Body of pancreas (tissue), 4 donors: ENCODE measurements around the gene ITIH3. TPM values are rescaled to one million over a fixed set of nuclear protein-coding genes. Genes with fewer than 3 reads are reported as not detected.

Experiments used
- ATAC-seq: fragments of 150-250 bp; one replicate; pipeline ENCODE4 v1.9.1; 2016
- DNase-seq, 4 donors: peaks; one replicate each; pipeline ENCODE4 v3.0.0-alpha.2; 2019
- H3K27ac ChIP-seq, 4 donors: fragments of 200-600 bp; sonication (generic); 1 replicate in 3 of 4; 2 replicates in 1 of 4; pipeline versions ENCODE4 v1.5.1 to v1.6.1; 2016 to 2019; ENCODE audit warnings: mild to moderate bottlenecking in 1 of 4, mixed read lengths in 1 of 4, moderate library complexity in 1 of 4
- H3K27me3 ChIP-seq, 2 donors: fragments of 200-600 bp; sonication (generic); one replicate each; pipeline ENCODE4 v1.6.0; 2016; ENCODE audit warnings: mild to moderate bottlenecking in 1 of 2
- H3K36me3 ChIP-seq, 2 donors: fragments of 200-600 bp; sonication (generic); replicated peaks in 1 of 2; 2 replicates each; pipeline ENCODE4 v1.5.1; 2016; ENCODE audit warnings: low read depth in 2 of 2; ENCODE audit not compliant: insufficient read depth in 1 of 2
- H3K4me1 ChIP-seq: fragments of 200-600 bp; sonication (generic); one replicate; pipeline ENCODE4 v1.6.0; 2016
- H3K4me3 ChIP-seq, 2 donors: fragments of 200-600 bp; sonication (generic); 1 replicate in 1 of 2; 2 replicates in 1 of 2; pipeline ENCODE4 v1.5.1; 2016 to 2019
- H3K9me3 ChIP-seq, 3 donors: fragments of 200-600 bp; sonication (generic); 1 replicate in 2 of 3; 2 replicates in 1 of 3; pipeline ENCODE4 v1.5.1; 2016
- CTCF ChIP-seq, 7 experiments: fragments of 450-650 bp in 4 of 7; fragments of 200-600 bp in 3 of 7; sonication (generic) in 3 of 7; IDR thresholded peaks; one replicate each; pipeline ENCODE4 v1.5.1; 2016 to 2019; ENCODE audit warnings: antibody characterized with exemption in 7 of 7
- POLR2A ChIP-seq, 3 donors: fragments of 450-650 bp; IDR thresholded peaks; one replicate each; pipeline ENCODE4 v1.6.1; 2016; ENCODE audit warnings: antibody characterized with exemption in 3 of 3, mild to moderate bottlenecking in 2 of 3
- WGBS, 2 donors: methylation state at CpG; one replicate each; pipeline ENCODE4 v1.1.5; 2017; 5-methylcytosine and 5-hydroxymethylcytosine counted together
- intact Hi-C: fragments of 100-400 bp; cut with DNase I; formaldehyde crosslinking; loops from one replicate; pipeline ENCODE4 v1.15.1; 2023
- total RNA-seq, 2 donors: library from RNA; depleted of rRNA; stranded (reverse); fragments of >200 nt; gene quantifications; one replicate each; pipeline ENCODE4 v1.1.0, GENCODE V29; 2016

Gene ITIH3
- total RNA-seq, 2 donors from 2014 or later = 1.6 TPM; not detected in 1

DNA sequence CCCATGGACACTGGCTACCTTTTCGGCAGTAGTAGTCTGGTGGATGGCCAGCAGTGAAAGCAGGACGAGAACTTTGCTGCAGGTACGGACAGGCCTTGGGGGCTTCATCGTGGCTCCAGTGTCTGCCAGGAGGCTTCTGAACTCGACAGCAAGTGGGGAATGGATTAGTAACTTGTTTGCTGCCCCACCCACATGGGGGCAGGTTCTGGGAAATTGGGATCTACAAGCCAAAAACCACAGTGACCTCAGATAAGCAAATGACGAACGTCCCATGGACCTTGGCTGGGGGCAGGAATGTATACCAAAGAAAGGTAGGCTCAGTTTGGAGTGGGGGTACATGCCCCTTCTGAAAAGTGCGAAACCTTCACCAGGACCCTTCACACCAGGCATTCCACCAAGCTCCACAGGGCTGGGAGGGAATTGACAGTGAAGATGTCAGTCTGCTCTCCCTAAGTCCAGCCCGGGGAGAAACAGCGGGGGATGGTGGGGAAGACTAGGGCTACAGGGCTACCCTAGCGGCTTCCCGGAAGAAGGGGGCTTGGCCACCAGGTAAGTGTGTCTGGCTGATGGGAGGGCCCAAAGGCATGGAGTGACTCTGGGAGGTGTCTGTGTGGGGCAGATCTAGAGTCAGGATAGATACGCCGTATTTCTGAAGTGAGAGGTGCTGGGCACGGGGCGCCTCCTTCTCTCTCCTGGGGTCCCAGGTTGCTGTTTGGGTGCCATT, 36.1 kb downstream of the ITIH3 start, which contains the start of gene ITIH4:
TSS of gene ITIH4 (minus strand) at position 138 of the 724 bp plus-strand sequence. CDS start at position 108, 30 bp downstream.
- Histone ChIP-seq H3K36me3 (no peaks in the 10 kb centered on the region), H3K4me1 (peaks cover 49% of the 10 kb centered on the region), H3K27ac (peak within 1 kb of the TSS in 3 of 4 donors; percentile 16 to 46 (median 43)), H3K27me3 (no peaks in the 10 kb centered on the region), H3K4me3 (no peak within 1 kb of the TSS), H3K9me3 (no peaks in the 10 kb centered on the region)
- intact Hi-C loops = no loop called here
- DNase-seq = peak; percentile 37 to 66 (median 58)
- 67 to 79% methylated on average over 13 to 16 of the region's 16 CpGs for WGBS, 2 donors
- TF ChIP-seq CTCF (IDR thresholded peaks at IDR 0.05) (no peak), POLR2A (IDR thresholded peaks at IDR 0.05) (peak in 2 of 3 donors; percentile 31 to 49)
- peak; percentile 40 for ATAC-seq

DNA sequence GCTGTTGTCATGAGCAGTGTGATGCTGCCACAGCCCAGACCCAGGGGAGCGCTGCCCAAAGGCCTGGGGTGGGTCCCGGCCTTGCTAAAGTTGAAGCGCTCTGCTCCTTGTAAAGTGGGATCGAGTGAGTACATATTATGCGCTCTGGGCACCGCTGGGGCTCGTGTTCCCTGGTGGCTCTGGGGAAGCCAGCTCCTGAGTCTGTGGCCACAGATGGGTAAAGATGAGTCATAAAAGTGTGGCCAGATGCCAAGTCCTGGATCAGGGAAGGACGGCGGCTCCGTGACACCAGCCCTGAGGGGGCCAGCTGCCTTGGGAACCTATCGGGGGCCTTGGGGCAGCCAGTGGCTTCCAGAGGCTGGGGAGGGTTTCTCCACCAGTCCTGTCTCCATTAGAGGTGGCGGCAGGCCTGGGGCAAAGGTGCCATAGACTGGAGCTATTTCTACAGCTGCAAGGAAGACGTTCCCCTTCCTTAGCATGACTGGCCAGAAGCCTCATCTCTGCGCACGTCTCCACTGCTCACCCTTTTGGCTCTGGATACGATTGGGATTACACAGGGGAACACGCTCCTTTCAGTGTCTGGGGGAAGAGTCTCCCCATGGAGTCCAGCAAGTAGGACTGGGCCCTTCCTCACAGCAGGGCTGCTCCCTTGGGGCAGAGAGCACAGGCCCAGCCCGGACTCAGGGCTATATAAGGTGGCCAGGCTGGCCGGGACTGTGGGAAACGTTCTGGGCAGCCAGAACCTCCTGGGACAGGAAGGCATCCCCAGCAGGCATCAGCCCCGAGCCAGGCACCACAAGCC, 37.1 kb downstream of the ITIH3 start:
- peak; percentile 42 to 74 (median 53) for DNase-seq
- Histone ChIP-seq H3K36me3 (no peaks in the 10 kb centered on the region), H3K9me3 (no peaks in the 10 kb centered on the region), H3K4me1 (peaks cover 49% of the 10 kb centered on the region), H3K27ac (peak overlapping the region in 2 of 4 donors; percentile 16 to 43), H3K4me3 (no peak overlapping the region), H3K27me3 (no peaks in the 10 kb centered on the region)
- TF ChIP-seq POLR2A (IDR thresholded peaks at IDR 0.05) = no peak
- TF ChIP-seq CTCF (IDR thresholded peaks at IDR 0.05) = no peak
- no peak for ATAC-seq
- WGBS, 2 donors = 59 to 73% methylated on average over 10 to 21 of the region's 21 CpGs
- intact Hi-C loops = no loop called here

DNA sequence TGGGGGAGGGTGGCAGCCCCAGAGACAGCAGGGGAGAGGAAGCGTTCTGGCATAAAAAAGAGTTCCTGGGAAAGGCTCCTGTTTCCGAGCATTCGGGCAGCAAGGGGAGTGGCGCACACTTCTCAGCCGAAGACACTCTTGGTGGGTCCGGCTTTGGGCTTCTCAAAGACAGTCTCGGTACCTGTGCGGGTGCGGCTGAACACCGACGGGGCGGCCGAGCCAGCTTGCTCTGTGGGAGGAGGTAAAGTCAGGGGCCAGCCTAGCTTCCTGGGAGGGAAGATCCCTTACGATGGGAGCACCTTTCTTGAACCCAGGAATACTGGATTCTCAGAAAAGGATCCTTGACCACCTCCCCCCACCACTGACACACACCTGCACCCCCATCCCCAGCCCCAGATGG, 38.6 kb downstream of the ITIH3 start:
- intact Hi-C loops = no loop called here
- peaks cover 48% of the 10 kb centered on the region for H3K4me1 ChIP-seq
- ATAC-seq (no peak), DNase-seq (no peak)
- H3K27me3 ChIP-seq = no peaks in the 10 kb centered on the region
- H3K9me3 ChIP-seq = no peaks in the 10 kb centered on the region
- no peak overlapping the region for H3K27ac ChIP-seq
- H3K36me3 ChIP-seq = no peaks in the 10 kb centered on the region
- no peak overlapping the region for H3K4me3 ChIP-seq
- TF ChIP-seq POLR2A (IDR thresholded peaks at IDR 0.05) = no peak
- 96 to 98% methylated on average over 14 of the region's 14 CpGs for WGBS, 2 donors

DNA sequence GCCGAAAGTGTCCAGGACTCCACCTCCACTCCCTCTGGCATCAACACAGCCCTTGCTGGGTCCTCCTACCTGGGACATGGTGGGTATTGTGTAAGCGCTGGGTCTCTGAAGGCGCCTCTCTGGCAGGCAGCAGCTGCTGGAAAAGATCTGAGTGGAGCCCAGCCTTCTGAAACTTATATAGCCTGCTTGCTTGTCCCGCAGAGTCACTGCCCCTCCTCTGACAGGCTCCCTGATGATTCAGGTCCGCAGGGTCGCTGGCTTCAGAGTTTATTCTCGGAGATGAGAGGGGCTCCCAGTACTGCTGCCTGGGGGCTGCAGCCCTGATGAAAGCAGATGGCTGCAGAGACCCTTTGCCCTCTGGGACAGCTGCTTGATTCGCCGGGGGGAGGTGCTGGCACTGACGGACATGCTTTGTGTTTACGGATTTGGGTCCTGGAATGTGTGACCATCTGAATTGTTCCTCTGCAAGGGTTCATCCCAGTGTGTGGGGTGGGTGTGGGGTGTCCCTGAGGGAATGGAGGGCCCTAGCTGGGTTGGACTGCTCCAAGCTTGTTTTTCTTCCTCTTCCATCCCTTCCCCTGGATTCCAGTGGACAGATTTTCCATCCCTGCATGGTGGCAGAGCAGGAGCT, 40.4 kb downstream of the ITIH3 start, which contains the start of gene MUSTN1:
TSS of gene MUSTN1 (minus strand) at position 149 of the 631 bp plus-strand sequence. CDS start at position 78, 71 bp downstream.
- H3K9me3 ChIP-seq = no peaks in the 10 kb centered on the region
- TF ChIP-seq POLR2A (IDR thresholded peaks at IDR 0.05) (no peak), CTCF (IDR thresholded peaks at IDR 0.05) (no peak)
- H3K4me3 ChIP-seq = no peak within 1 kb of the TSS
- no peak for DNase-seq
- no peak for ATAC-seq
- H3K27ac ChIP-seq = no peak within 1 kb of the TSS
- 80 to 96% methylated on average over 5 to 10 of the region's 11 CpGs for WGBS, 2 donors
- peaks cover 30% of the 10 kb centered on the region for H3K4me1 ChIP-seq
- no peaks in the 10 kb centered on the region for H3K27me3 ChIP-seq
- no peaks in the 10 kb centered on the region for H3K36me3 ChIP-seq
- intact Hi-C loops = no loop called here
